ENCODE measurements around the gene RAPGEF1.

DNA sequence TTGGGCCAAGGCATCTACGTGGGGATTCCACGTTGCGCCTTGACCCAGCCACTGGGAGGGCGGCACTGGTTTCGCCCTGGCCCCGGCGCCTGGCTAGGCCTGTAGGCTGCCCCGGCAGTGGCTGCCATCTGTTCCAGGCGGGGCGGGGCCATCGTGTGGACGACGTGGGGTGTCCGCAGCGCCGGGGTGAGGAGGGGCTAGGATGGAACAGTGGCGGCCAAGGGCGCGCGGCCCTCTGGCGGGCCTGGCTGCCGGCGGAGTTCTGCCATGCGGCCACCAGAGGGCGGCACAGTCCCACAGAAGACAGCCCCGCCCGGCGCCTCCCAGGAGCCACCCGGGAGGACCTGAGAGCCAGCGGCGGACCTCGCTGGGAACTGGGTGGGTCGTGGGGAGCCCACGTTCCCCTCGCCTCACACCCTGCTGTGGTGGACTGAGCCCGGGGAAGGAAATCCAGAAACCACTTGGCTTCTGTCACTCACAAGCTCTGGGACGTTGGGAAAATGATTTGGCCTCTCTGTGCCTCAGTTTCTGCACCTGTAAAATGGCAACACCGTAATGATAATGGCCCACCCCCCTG lies 22.6 kb upstream of the RAPGEF1 start:
- TF ChIP-seq, protein P1, sequence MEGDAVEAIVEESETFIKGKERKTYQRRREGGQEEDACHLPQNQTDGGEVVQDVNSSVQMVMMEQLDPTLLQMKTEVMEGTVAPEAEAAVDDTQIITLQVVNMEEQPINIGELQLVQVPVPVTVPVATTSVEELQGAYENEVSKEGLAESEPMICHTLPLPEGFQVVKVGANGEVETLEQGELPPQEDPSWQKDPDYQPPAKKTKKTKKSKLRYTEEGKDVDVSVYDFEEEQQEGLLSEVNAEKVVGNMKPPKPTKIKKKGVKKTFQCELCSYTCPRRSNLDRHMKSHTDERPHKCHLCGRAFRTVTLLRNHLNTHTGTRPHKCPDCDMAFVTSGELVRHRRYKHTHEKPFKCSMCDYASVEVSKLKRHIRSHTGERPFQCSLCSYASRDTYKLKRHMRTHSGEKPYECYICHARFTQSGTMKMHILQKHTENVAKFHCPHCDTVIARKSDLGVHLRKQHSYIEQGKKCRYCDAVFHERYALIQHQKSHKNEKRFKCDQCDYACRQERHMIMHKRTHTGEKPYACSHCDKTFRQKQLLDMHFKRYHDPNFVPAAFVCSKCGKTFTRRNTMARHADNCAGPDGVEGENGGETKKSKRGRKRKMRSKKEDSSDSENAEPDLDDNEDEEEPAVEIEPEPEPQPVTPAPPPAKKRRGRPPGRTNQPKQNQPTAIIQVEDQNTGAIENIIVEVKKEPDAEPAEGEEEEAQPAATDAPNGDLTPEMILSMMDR (IDR thresholded peaks at IDR 0.05), result peak; percentile 86 to 98 (median 95)
- no peak for TF ChIP-seq POLR2A (IDR thresholded peaks at IDR 0.05)
